ENCODE results near the gene C5.

DNA sequence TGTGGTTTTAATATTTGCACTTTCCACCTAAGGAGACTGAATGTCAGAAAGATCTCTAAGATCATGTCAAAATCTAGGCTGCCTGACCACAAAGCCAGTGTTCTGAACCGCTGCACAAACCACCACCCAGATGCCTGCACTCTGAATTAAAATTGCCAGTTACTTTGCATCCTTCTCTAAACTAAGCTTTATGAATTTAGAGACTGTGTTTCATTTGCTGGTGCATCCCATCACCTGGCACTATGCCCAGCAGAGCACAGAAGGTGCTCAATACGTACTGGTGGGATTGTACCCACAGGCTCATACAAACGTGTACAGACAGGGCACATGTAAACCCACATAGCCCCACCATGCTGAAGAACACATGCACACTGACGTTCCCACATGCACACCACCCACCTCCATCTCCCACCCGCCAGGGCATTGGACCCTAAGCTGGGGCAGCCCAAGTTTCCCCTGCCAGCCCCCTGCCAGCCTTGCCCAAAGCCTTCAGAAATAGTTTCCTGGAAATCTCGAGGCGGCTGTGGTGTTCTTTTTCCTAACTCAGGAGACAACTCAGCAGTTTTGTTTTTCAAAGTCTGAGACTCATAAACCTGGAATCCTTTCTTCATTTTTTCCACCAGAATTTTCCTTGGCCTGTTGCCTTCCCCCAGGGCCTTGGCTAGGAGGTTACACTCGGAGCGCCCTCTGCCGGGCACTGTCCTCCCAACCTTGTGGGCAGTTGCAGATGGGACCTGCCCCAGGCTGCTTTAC is 113.9 kb downstream of the C5 start:
- TF ChIP-seq, protein P1, sequence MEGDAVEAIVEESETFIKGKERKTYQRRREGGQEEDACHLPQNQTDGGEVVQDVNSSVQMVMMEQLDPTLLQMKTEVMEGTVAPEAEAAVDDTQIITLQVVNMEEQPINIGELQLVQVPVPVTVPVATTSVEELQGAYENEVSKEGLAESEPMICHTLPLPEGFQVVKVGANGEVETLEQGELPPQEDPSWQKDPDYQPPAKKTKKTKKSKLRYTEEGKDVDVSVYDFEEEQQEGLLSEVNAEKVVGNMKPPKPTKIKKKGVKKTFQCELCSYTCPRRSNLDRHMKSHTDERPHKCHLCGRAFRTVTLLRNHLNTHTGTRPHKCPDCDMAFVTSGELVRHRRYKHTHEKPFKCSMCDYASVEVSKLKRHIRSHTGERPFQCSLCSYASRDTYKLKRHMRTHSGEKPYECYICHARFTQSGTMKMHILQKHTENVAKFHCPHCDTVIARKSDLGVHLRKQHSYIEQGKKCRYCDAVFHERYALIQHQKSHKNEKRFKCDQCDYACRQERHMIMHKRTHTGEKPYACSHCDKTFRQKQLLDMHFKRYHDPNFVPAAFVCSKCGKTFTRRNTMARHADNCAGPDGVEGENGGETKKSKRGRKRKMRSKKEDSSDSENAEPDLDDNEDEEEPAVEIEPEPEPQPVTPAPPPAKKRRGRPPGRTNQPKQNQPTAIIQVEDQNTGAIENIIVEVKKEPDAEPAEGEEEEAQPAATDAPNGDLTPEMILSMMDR (IDR thresholded peaks at IDR 0.05): peak; percentile 82 to 91 (median 89)
- TF ChIP-seq POLR2A (IDR thresholded peaks at IDR 0.05): no peak
